Measurements from ENCODE around the gene CSH1.
A peak's percentile ranks its signal among the peaks of the same experiment; 100 is the strongest.
"Not testable (repeated sequence)": the region's sequence is repeated elsewhere in the genome, so short reads cannot be mapped to it uniquely, and the experiment has no call there.

The CSH1 gene

DNA sequence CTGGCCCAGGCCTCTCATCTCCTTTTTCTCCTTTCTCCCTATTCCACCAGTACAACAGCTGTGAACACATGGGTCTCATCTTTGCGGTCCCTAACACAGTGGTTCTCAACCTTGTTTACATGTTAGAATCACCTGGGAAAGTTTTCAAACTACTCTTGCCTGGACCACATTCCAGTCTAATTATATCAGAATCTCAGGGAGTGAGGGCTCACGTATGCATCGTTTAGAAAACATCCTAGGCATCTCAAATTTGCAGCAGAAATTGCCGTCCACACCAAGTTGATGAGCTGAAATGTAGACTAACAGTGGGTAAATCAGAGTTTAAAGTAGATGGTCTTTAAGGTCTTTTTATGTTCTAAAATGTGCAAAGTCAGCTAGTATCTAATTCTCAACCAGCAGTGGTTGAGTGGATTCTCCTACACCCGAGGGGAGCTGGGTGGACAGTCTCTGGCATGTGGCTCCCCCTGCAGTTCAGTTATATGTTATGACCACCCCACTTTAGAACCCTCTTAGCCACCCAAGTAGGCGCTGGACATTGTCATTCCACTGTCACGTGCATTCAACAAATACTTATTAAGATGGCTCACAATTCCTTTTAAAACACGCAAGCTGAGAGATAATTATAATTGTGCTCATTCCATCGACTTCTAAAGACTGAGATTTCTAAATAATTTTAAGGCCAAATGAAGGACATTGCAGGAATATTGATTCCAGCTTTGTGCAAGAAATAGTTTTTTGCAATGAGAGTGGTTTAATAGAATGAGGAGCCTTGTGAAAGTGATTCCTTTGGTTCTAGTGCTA lies 26.7 kb downstream of the CSH1 start:
- not testable (repeated sequence) for DNase-seq (ENCODE audit: low read depth in 2 of 2)

DNA sequence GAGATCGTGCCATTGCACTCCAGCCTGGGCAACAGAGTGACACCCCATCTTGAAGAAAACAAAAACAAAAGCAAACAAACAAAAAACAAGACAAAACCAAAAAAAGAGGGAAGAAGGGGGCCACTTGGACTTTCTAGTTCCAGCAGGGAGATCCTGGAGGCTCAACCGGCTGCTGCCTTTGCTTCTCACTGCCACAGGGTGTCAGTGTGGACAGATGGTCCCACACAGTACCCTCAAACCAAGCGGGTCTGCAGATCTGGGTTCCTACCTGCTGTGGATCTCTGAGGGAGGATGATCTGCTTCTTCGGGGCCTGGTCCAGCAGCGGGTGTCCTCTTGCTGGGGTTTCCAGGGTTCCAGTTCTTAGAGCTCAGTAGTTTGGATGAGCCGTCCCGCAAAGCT lies 29.7 kb downstream of the CSH1 start:
- DNase-seq (ENCODE audit: low read depth in 2 of 2), result not testable (repeated sequence)

DNA sequence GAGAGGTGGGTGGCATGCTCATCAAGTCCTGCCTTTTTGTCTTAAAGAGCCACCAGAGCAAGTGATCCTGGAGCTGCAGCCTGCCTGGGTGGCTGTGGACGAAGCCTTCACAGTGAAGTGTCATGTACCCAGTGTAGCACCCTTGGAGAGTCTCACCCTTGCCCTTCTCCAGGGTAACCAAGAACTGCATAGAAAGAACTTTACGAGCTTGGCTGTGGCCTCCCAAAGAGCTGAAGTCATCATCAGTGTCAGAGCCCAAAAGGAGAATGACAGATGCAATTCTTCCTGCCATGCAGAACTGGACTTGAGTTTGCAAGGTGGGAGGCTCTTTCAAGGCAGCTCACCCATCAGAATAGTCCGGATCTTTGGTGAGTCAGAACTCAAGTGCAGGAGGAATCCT lies 37.1 kb downstream of the CSH1 start:
- DNase-seq (ENCODE audit: low read depth in 2 of 2), result no peak

DNA sequence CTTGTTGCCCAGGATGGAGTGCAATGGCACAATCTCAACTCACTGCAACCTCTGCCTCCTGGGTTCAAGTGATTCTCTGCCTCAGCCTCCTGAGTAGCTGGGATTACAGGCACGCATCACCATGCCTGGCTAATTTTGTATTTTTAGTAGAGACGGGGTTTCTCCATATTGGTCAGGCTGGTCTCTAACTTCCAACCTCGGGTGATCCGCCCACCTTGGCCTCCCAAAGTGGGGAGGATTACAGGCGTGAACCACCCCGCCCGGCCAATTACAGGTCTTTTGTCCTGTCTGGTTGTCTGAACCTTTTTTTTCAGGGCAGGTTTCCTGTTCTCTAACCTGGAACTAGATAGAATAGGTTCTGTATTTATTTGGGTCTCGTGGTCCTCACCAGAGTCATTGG lies 39.9 kb downstream of the CSH1 start:
- DNase-seq (ENCODE audit: low read depth in 2 of 2), result not testable (repeated sequence)

DNA sequence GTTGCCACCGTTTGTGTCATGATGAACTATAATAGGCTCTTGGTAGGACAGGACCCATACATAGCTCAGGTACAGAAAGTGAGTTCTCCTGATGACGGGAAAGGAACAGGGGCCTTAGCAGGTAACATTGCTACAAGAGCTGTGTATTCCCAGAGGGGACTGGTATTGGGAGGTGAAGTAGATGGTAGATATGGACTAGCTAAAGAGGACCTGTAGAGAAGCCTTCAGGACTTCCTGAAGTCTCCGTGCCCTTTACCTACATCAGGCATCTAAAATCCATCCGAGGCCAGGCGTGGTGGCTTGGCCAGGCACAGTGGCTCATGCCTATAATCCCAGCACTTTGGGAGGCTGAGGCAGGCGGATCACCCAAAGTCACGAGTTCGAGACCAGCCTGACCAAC lies 41.2 kb downstream of the CSH1 start:
- no peak for DNase-seq (ENCODE audit: low read depth in 2 of 2)

DNA sequence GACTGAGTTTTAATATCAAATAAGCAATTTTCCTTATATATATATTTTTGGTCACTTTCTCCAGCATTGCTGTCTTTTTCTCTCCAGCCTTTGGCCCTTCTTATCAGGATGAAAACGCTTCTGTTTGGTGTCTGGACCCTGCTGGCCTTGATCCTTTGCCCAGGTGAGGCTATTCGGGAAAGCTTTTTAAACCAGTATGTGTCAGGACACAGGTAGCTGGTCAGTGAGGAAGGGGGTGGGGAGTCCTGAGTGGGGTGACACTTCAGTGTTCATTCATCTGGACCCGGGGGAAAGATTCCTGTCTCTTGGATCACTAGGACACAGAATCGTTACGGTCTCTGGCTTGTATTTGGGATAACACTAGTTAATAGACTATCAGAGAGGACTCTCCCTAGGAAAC lies 41.7 kb downstream of the CSH1 start:
- DNase-seq (ENCODE audit: low read depth in 2 of 2), result no peak

DNA sequence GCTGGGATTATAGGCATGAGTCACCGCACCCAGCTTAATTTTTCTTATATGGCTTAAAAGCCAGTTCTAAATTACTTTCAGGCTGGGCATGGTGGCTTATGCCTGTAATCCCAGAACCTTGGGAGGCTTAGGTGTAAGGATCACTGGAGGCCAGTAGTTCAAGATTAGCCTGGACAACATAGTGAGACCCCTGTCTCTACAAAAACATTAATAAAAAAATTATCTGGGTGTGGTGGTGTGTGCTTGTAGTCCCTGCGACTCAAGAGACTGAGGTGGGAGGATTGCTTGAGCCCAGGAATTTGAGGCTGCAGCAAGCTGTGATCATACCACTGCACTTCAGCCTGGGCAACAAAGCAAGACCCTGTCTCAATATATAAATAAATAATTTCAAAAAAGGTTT lies 43.1 kb downstream of the CSH1 start:
- DNase-seq (ENCODE audit: low read depth in 2 of 2), result no peak

DNA sequence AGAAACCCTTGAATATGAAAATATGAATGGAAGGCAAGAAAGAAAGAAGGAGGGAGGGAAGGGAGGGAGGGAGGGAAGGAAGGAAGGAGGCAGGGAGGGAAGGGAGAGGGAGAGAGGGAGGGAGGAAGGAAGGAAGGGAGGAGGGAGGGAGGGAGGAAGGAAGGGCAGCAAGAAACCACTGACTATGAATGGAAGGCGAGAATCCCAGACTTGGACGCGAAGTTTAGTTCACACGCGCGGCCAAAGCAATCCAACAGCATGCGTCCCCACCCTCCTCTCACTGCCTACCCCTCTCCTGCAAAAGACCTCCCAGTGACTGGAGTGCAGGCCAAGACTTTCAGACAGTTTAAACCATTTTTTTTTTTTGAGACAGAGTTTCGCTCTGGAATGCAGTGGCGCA lies 46.0 kb downstream of the CSH1 start:
- no peak for DNase-seq (ENCODE audit: low read depth in 2 of 2)

DNA sequence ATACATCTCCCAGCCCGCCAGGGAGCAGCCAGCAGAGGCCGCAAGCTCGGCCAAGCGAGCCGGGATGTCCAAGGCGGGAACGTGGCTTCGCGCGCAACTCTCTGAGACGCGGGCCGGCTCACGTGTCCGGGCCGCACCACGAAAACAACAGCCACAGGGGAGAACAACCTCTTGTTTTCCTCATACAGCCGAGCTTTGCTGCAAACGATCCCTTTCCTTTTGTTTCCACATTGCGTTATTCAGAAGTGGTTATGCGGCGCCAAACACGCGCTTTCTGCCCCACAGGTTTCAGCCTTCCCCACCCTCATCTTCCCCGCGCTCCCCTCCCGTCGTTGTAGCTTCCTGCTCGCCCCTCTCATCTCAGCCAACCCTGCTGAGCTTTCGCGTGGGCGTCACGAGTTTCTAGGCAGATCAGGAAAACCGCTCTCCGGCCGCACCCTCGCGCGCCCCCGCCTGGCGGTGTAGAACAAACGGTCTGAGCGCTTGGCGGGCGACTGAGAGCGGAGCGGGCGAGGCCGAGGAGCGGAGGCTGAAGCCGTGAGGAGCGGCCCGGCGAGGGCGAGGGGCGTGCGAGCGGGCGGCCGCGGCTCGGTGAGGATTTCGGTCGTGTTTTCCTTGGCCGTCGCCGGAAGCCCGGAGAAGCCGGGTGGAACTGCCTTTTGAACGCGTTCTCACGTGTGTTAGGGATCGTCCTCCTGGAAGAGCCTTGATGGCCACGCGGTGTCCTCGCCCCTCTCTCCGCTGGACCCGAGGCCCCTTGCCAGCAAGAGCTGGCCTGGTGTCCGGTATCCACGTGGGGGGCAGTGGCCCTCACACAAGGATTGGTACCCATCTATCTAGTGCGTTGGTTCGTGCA lies 47.3 kb downstream of the CSH1 start:
- peak; percentile 91 to 93 for DNase-seq (ENCODE audit: low read depth in 2 of 2)

DNA sequence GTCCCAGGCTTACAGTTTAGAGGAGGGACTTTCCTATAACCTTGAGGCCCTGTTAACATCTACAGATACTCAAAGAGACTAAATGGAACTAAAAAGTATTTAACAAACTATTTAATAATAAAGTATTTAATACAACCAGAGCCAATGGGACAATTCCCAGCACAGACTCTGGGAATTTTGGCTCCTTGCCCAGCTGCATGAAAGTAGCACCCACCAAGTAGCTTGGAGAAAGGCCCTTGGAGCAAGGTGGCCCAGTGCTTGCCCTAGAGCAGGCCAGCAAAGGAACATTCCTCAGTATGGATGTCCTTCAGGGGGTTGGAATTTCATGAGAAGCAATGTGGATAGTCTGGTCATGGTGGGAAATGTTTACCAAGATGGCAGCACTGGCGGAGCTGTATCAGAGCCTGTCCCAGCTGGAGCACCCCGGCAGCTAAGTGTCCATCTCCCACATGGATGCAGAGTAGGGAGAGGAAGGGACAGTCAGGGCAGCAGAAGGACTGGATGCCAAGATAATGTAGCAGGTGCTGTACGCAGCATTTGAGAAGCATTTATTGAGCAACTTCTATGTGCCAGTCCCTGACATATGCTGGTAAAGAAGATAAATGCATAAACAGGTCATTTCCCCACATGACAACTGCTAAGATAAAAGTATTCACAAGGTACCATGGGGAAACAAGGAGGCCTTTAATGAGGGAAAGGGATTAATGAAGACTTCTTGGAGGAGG lies 48.7 kb downstream of the CSH1 start:
- DNase-seq (ENCODE audit: low read depth in 2 of 2), result no peak

DNA sequence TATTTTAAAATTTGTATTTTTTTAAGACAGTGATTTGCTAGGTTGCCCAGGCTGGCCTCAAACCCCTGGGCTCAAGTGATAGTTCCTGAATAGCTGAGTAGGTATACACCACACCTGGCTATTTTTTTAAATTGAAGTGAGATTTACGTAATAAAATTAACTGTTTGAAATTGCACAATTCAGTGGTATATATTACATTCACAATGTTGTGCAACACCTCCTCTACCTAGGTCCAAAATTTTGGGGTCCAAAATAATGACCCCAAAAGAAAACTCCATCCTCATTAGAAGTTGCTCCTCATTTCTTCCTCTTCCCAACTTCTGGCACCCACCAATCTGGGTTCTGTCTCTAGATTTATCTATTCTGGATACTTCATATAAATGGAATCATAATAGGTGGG lies 50.9 kb downstream of the CSH1 start:
- no peak for DNase-seq (ENCODE audit: low read depth in 2 of 2)
